Activated T-cell treated with anti-CD3 and anti-CD28 coated beads, Interleukin-2, amount 50 U/mL, for 24 hours (primary cell): Measurements from ENCODE around the gene PIP5K1B.
A peak's percentile ranks its signal among the peaks of the same experiment; 100 is the strongest.

Source experiments
- DNase-seq: peaks from one replicate; pipeline ENCODE4 v3.0.0-alpha.2; 2020
- H3K27ac Mint-ChIP-seq: 2 replicates; pipeline ENCODE4 v1.8.0; 2020; ENCODE audit warnings: mild to moderate bottlenecking, mixed read lengths
- H3K27me3 Mint-ChIP-seq: 2 replicates; pipeline ENCODE4 v1.8.0; 2020; ENCODE audit warnings: mixed read lengths
- H3K36me3 Mint-ChIP-seq: 2 replicates; pipeline ENCODE4 v1.8.0; 2020; ENCODE audit warnings: low read depth, mixed read lengths
- H3K4me1 Mint-ChIP-seq: 2 replicates; pipeline ENCODE4 v1.8.0; 2020; ENCODE audit warnings: low read depth, mixed read lengths
- H3K4me3 Mint-ChIP-seq: 2 replicates; pipeline ENCODE4 v1.8.0; 2020; ENCODE audit warnings: mild to moderate bottlenecking, moderate library complexity, mixed read lengths
- H3K9me3 Mint-ChIP-seq: 2 replicates; pipeline ENCODE4 v1.8.0; 2020; ENCODE audit warnings: mixed read lengths

PIP5K1B gene

GRCh38 chr9:68760674-68761333, 55.8 kb downstream of the PIP5K1B start:
- Mint-ChIP-seq H3K9me3 (peaks cover 17% of the 10 kb centered on the region), H3K4me3 (no peak overlapping the region), H3K27ac (no peak overlapping the region), H3K36me3 (no peaks in the 10 kb centered on the region), H3K27me3 (peaks cover 33% of the 10 kb centered on the region), H3K4me1 (no peaks in the 10 kb centered on the region)
- DNase-seq, result no peak

DNA sequence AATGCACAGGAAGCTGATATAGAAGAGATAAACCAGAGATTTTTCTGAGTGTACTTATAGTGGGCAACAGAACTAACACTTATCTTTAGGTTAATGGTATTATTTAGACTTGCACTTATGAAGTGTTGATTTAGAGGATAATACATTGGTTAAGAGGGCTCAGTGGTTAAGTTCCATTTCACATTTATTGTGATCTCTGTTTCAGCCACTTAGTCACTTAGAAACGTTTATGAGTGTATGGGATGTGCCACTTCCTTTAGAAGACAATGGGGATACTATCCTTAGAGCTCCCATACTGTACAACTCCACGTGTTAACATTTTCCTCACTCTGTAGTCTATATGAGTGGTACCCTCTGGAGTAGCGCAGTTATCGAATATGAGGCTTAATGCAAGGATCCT, 57.5 kb downstream of the PIP5K1B start:
- peaks cover 17% of the 10 kb centered on the region for H3K9me3 Mint-ChIP-seq

GRCh38 chr9:68763104-68763503, 58.1 kb downstream of the PIP5K1B start:
- Mint-ChIP-seq H3K36me3 (no peaks in the 10 kb centered on the region), H3K27me3 (peaks cover 24% of the 10 kb centered on the region), H3K4me1 (no peaks in the 10 kb centered on the region), H3K27ac (no peak overlapping the region), H3K9me3 (peaks cover 12% of the 10 kb centered on the region), H3K4me3 (no peak overlapping the region)
- DNase-seq, result no peak

More for the DNA sequence above, 57.5 kb downstream of the PIP5K1B start:
- H3K4me3 Mint-ChIP-seq, result no peak overlapping the region
- peaks cover 29% of the 10 kb centered on the region for H3K27me3 Mint-ChIP-seq
- H3K27ac Mint-ChIP-seq, result no peak overlapping the region
- no peaks in the 10 kb centered on the region for H3K4me1 Mint-ChIP-seq
- H3K36me3 Mint-ChIP-seq, result no peaks in the 10 kb centered on the region
- no peak for DNase-seq

GRCh38 chr9:68768619-68769018, 63.6 kb downstream of the PIP5K1B start:
- Mint-ChIP-seq H3K9me3 (no peaks in the 10 kb centered on the region), H3K36me3 (no peaks in the 10 kb centered on the region), H3K27ac (no peak overlapping the region), H3K4me3 (no peak overlapping the region), H3K4me1 (no peaks in the 10 kb centered on the region), H3K27me3 (peaks cover 12% of the 10 kb centered on the region)
- no peak for DNase-seq

DNA sequence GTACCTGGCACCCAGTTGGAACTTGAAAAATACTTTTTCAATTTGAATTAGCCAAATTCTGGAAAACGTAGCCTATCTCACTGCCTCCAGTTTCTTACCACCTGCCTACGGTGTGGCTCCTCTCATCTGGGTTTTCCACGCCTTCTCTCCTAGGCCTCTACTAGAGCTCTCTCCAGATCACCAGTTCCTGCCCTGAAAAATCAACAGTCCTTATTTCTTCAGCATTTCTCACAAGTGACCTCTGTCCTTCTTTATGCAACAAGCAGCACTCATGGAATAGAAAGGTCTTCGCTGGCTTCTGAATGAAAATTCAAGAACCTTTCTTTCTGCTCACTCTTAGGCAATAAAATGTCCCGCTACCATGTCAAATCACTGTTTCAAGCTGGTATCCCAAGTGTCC, 64.8 kb downstream of the PIP5K1B start:
- Mint-ChIP-seq H3K9me3 (no peaks in the 10 kb centered on the region), H3K36me3 (no peaks in the 10 kb centered on the region), H3K27ac (no peak overlapping the region), H3K27me3 (peaks cover 12% of the 10 kb centered on the region), H3K4me3 (no peak overlapping the region), H3K4me1 (no peaks in the 10 kb centered on the region)
- DNase-seq, result no peak

- no peaks in the 10 kb centered on the region for H3K9me3 Mint-ChIP-seq
- H3K27me3 Mint-ChIP-seq, result peaks cover 12% of the 10 kb centered on the region
- no peaks in the 10 kb centered on the region for H3K4me1 Mint-ChIP-seq
- no peak overlapping the region for H3K27ac Mint-ChIP-seq
- DNase-seq, result no peak
- H3K4me3 Mint-ChIP-seq, result no peak overlapping the region
- no peaks in the 10 kb centered on the region for H3K36me3 Mint-ChIP-seq
Measured at GRCh38 chr9:68771376-68771775, 66.3 kb downstream of the PIP5K1B start.

DNA sequence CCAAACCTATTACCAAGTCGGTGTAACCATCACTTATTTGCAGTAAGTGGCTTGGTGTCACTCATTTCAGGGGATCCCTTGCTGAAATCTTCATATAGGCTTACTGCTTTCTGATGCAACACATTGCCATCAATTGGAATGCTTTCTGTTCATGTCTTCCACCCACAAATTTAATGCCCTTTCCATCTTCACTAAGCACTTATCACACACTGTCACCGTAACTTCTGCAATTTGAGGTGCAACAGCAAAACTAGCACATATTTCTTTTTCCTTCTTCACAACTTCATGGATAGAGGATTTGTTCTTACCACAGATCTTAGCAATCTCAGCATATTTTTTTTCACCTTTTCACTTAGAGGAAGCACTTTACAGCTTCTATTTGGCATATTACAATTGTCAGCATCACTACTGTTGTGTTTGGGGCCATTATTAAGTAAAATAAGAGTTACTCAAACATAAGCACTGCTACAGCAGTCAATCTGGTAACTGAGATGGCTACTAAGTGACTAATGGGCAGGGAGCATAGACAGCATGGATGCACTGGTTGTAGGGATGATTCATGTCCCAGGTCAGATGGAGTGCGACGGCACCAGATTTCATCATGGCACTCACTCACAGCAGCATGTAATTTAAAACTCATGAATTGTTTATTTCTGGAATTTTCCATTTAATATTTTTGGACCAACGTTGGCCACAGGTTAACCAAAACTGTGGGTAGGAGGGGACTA, 70.1 kb downstream of the PIP5K1B start:
- Mint-ChIP-seq H3K27me3 (peaks cover 5% of the 10 kb centered on the region), H3K36me3 (no peaks in the 10 kb centered on the region), H3K4me3 (no peak overlapping the region), H3K9me3 (no peaks in the 10 kb centered on the region), H3K27ac (no peak overlapping the region), H3K4me1 (no peaks in the 10 kb centered on the region)
- no peak for DNase-seq

GRCh38 chr9:68777070-68777763, 72.2 kb downstream of the PIP5K1B start:
- H3K4me1 Mint-ChIP-seq, result peaks cover 8% of the 10 kb centered on the region
- H3K4me3 Mint-ChIP-seq, result no peak overlapping the region
- H3K36me3 Mint-ChIP-seq, result peaks cover 5% of the 10 kb centered on the region
- DNase-seq, result no peak
- H3K27me3 Mint-ChIP-seq, result no peaks in the 10 kb centered on the region
- no peak overlapping the region for H3K27ac Mint-ChIP-seq
- no peaks in the 10 kb centered on the region for H3K9me3 Mint-ChIP-seq

DNA sequence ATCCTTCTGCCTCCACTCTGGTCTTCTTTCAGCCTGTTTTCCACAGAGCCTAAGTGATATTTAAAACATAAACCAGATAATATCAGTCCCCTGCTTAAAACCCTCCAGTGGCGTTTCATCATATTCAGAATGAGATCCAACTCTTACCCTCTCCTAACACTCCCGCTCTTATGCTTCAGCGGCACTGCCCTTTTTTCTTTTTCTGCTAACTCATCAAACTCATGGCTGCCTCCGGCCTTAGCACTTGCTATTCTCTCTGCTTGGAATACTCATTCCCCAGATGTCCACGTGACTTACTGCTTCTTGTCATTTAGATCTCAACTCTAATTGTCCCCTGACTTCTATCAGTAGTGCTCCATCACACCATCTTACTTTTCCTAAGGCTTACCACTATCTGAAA, 73.6 kb downstream of the PIP5K1B start:
- Mint-ChIP-seq H3K27ac (no peak overlapping the region), H3K27me3 (no peaks in the 10 kb centered on the region), H3K4me1 (peaks cover 8% of the 10 kb centered on the region), H3K9me3 (no peaks in the 10 kb centered on the region), H3K36me3 (peaks cover 5% of the 10 kb centered on the region), H3K4me3 (no peak overlapping the region)
- DNase-seq, result no peak

- Mint-ChIP-seq H3K36me3 (peaks cover 5% of the 10 kb centered on the region), H3K4me3 (no peak overlapping the region), H3K9me3 (no peaks in the 10 kb centered on the region), H3K27ac (no peak overlapping the region), H3K4me1 (peaks cover 8% of the 10 kb centered on the region), H3K27me3 (no peaks in the 10 kb centered on the region)
- DNase-seq, result peak; percentile 97
Measured at GRCh38 chr9:68779558-68780379, 74.7 kb downstream of the PIP5K1B start.

- DNase-seq, result no peak
- no peaks in the 10 kb centered on the region for H3K27me3 Mint-ChIP-seq
- no peaks in the 10 kb centered on the region for H3K9me3 Mint-ChIP-seq
- no peak overlapping the region for H3K4me3 Mint-ChIP-seq
- H3K36me3 Mint-ChIP-seq, result peaks cover 5% of the 10 kb centered on the region
- no peak overlapping the region for H3K27ac Mint-ChIP-seq
- H3K4me1 Mint-ChIP-seq, result peaks cover 8% of the 10 kb centered on the region
Measured at GRCh38 chr9:68780380-68780712, 75.3 kb downstream of the PIP5K1B start.

- peaks cover 8% of the 10 kb centered on the region for H3K36me3 Mint-ChIP-seq
- DNase-seq, result peak; percentile 32
- no peaks in the 10 kb centered on the region for H3K27me3 Mint-ChIP-seq
- H3K4me1 Mint-ChIP-seq, result peaks cover 11% of the 10 kb centered on the region
- no peak overlapping the region for H3K4me3 Mint-ChIP-seq
- no peaks in the 10 kb centered on the region for H3K9me3 Mint-ChIP-seq
- H3K27ac Mint-ChIP-seq, result no peak overlapping the region
Measured at GRCh38 chr9:68780720-68781119, 75.7 kb downstream of the PIP5K1B start.

DNA sequence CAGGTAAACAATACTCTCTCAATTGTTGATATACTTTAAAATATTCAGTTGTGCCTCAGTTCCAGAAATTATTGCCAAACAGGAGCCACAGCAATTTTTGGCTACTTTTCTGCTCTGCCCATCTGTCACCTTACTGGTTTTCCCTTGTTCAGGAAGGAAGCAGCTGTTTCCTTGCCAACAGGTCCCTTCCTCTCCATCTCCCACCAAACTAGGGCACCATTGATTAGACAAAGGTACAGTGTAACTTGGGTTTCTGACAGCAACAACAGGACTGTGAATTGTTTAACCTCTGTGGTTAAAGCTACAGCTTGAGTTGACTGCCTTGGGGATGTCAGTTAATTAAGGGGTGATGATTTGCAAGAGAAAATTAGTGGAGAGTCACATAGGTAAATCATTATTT, 76.9 kb downstream of the PIP5K1B start:
- H3K36me3 Mint-ChIP-seq, result peaks cover 15% of the 10 kb centered on the region
- H3K4me1 Mint-ChIP-seq, result peaks cover 13% of the 10 kb centered on the region
- no peak for DNase-seq
- H3K9me3 Mint-ChIP-seq, result no peaks in the 10 kb centered on the region
- H3K27me3 Mint-ChIP-seq, result no peaks in the 10 kb centered on the region
- no peak overlapping the region for H3K27ac Mint-ChIP-seq
- H3K4me3 Mint-ChIP-seq, result no peak overlapping the region

- Mint-ChIP-seq H3K36me3 (peaks cover 20% of the 10 kb centered on the region), H3K4me1 (peaks cover 13% of the 10 kb centered on the region), H3K27ac (no peak overlapping the region), H3K9me3 (no peaks in the 10 kb centered on the region), H3K27me3 (no peaks in the 10 kb centered on the region), H3K4me3 (no peak overlapping the region)
- DNase-seq, result no peak
Measured at GRCh38 chr9:68782546-68782945, 77.5 kb downstream of the PIP5K1B start.
